SK-N-SH (cell line): ENCODE data around the gene KASH5. TPM values are rescaled to one million over a fixed set of nuclear protein-coding genes. Genes with fewer than 3 reads are reported as not detected.

Experiments used
- CTCF ChIA-PET: fragments of 300-600, 350-600 bp; formaldehyde crosslinking; extraction: SDS; loops from one replicate; lab custom pipeline; 2021; lab: Yijun Ruan, JAX
- POLR2A ChIA-PET: fragments of 350-600 bp; sonication (Branson Sonifier 250); formaldehyde crosslinking; extraction: SDS; loops from one replicate; lab custom pipeline; 2020; ENCODE audit warnings: antibody characterized with exemption, inconsistent platforms; lab: Yijun Ruan, JAX
- DNase-seq: peaks from one replicate; pipeline ENCODE4 v3.0.0; 2012
- H2AFZ ChIP-seq: fragments of 200-600 bp; sonication (generic); 2 replicates; pipeline ENCODE4 v1.8.1; 2016; ENCODE audit warnings: antibody characterized with exemption, mild to moderate bottlenecking, low read depth
- H3F3A ChIP-seq: fragments of 200-600 bp; sonication (generic); replicated peaks from 2 replicates; pipeline ENCODE3; 2016; ENCODE audit warnings: antibody characterized with exemption, mild to moderate bottlenecking; ENCODE audit not compliant: insufficient read depth
- H3K27ac ChIP-seq, 2 experiments: fragments of 200-500 bp in 1 of 2; fragments of 200-600 bp in 1 of 2; sonication (Bioruptor generic) in 1 of 2; sonication (generic), shearing (Covaris generic) in 1 of 2; 2 replicates each; pipeline versions ENCODE4 v1.5.1 to v1.6.1; 2014 to 2016; ENCODE audit warnings: low read depth in 2 of 2, inconsistent platforms in 1 of 2, low read length in 1 of 2, mild to moderate bottlenecking in 1 of 2, mixed read lengths in 1 of 2
- H3K27me3 ChIP-seq: fragments of 200-600 bp; sonication (generic), shearing (Covaris generic); 2 replicates; pipeline ENCODE4 v1.6.1; 2016; ENCODE audit warnings: mixed run types; ENCODE audit not compliant: insufficient read depth
- H3K36me3 ChIP-seq, 2 experiments: fragments of 200-500 bp in 1 of 2; fragments of 200-600 bp in 1 of 2; sonication (Bioruptor generic) in 1 of 2; sonication (generic) in 1 of 2; replicated peaks in 1 of 2; 2 replicates each; pipeline versions ENCODE3 to v1.5.1; 2014 to 2016; ENCODE audit warnings: low read length in 1 of 2, mild to moderate bottlenecking in 1 of 2; ENCODE audit not compliant: insufficient read depth in 2 of 2, control insufficient read depth in 1 of 2
- H3K4me1 ChIP-seq, 2 experiments: fragments of 200-500 bp in 1 of 2; fragments of 200-600 bp in 1 of 2; sonication (Bioruptor generic) in 1 of 2; sonication (generic), shearing (Covaris generic) in 1 of 2; 2 replicates each; pipeline versions ENCODE4 v1.5.1 to v1.6.1; 2014 to 2016; ENCODE audit warnings: low read depth in 1 of 2, low read length in 1 of 2, mixed run types in 1 of 2; ENCODE audit not compliant: insufficient read depth in 2 of 2, control insufficient read depth in 1 of 2
- H3K4me2 ChIP-seq: fragments of 200-600 bp; sonication (generic), shearing (Covaris generic); 2 replicates; pipeline ENCODE4 v1.6.1; 2017; ENCODE audit warnings: mixed run types
- H3K4me3 ChIP-seq, 2 experiments: fragments of 200-500 bp in 1 of 2; fragments of 200-600 bp in 1 of 2; sonication (Bioruptor generic) in 1 of 2; sonication (generic), shearing (Covaris generic) in 1 of 2; 2 replicates each; pipeline versions ENCODE4 v1.5.1 to v1.8.1; 2014 to 2016; ENCODE audit warnings: low read depth in 2 of 2, inconsistent platforms in 1 of 2, low read length in 1 of 2, mild to moderate bottlenecking in 1 of 2, mixed read lengths in 1 of 2, moderate library complexity in 1 of 2
- H3K79me2 ChIP-seq: fragments of 200-600 bp; sonication (generic); 2 replicates; pipeline ENCODE4 v1.8.1; 2017; ENCODE audit warnings: mild to moderate bottlenecking; ENCODE audit not compliant: insufficient read depth
- H3K9ac ChIP-seq: fragments of 200-600 bp; sonication (generic); 2 replicates; pipeline ENCODE4 v1.6.1; 2017; ENCODE audit warnings: mixed run types
- H3K9me2 ChIP-seq: fragments of 200-600 bp; sonication (generic); 2 replicates; pipeline ENCODE4 v1.6.1; 2017; ENCODE audit warnings: mixed run types
- H3K9me3 ChIP-seq: fragments of 200-600 bp; sonication (generic); 2 replicates; pipeline ENCODE4 v1.6.1; 2017; ENCODE audit warnings: mixed run types, mild to moderate bottlenecking, moderate library complexity
- H4K20me1 ChIP-seq: fragments of 200-600 bp; sonication (generic); 2 replicates; pipeline ENCODE4 v1.6.1; 2017; ENCODE audit warnings: mild to moderate bottlenecking, mixed run types; ENCODE audit not compliant: insufficient read depth
- FOXJ3 ChIP-seq: sonication (generic); formaldehyde crosslinking; IDR thresholded peaks from 2 replicates; pipeline ENCODE4 v1.5.1; 2020; ENCODE audit warnings: mild to moderate bottlenecking, missing genetic modification reagents
- GABPA ChIP-seq: IDR thresholded peaks from 2 replicates; pipeline ENCODE4 v1.4.0; 2012; ENCODE audit warnings: low read depth, mild to moderate bottlenecking
- GATA2 ChIP-seq: sonication (generic); formaldehyde crosslinking; IDR thresholded peaks from 2 replicates; pipeline ENCODE4 v1.5.0; 2020; ENCODE audit warnings: mild to moderate bottlenecking, missing genetic modification reagents
- MEF2A ChIP-seq: IDR thresholded peaks from 2 replicates; pipeline ENCODE4 v1.4.0; 2012; ENCODE audit warnings: low read depth, borderline replicate concordance
- NFIC ChIP-seq: IDR thresholded peaks from 2 replicates; pipeline ENCODE4 v1.4.0; 2012; ENCODE audit warnings: borderline replicate concordance
- POLR2AphosphoS5 ChIP-seq: IDR thresholded peaks from 2 replicates; pipeline ENCODE4 v1.6.1; 2012; ENCODE audit warnings: low read depth, low read length
- RAD21 ChIP-seq: IDR thresholded peaks from 2 replicates; pipeline ENCODE4 v1.6.1; 2012; ENCODE audit warnings: mild to moderate bottlenecking, low read length
- RFX5 ChIP-seq: IDR thresholded peaks from 2 replicates; pipeline ENCODE4 v1.6.1; 2012; ENCODE audit warnings: mild to moderate bottlenecking, improper control_type of control experiment, low read length
- SIN3A ChIP-seq: IDR thresholded peaks from 2 replicates; pipeline ENCODE4 v1.6.1; 2012; ENCODE audit warnings: low read depth, mild to moderate bottlenecking, low read length, moderate library complexity, borderline replicate concordance
- SMC3 ChIP-seq: IDR thresholded peaks from 2 replicates; pipeline ENCODE4 v1.6.1; 2012; ENCODE audit warnings: low read depth, low read length, improper control_type of control experiment
- TAF1 ChIP-seq: IDR thresholded peaks from 2 replicates; pipeline ENCODE4 v1.6.1; 2012; ENCODE audit warnings: low read depth, mild to moderate bottlenecking, low read length, moderate library complexity, borderline replicate concordance
- TEAD4 ChIP-seq: IDR thresholded peaks from 2 replicates; pipeline ENCODE4 v1.4.0; 2012; ENCODE audit warnings: mild to moderate bottlenecking, borderline replicate concordance; ENCODE audit not compliant: insufficient read depth
- USF2 ChIP-seq: fragments of 150-350 bp; IDR thresholded peaks from 2 replicates; pipeline ENCODE4 v1.6.1; 2017; ENCODE audit warnings: antibody characterized with exemption, low read length, low read depth, borderline replicate concordance
- YY1 ChIP-seq: IDR thresholded peaks from 2 replicates; pipeline ENCODE4 v1.4.0; 2012; ENCODE audit warnings: low read depth, mild to moderate bottlenecking
- WGBS: methylation state at CpG from one replicate; pipeline ENCODE4 v1.1.6; 2017; ENCODE audit warnings: low lambda C conversion rate; 5-methylcytosine and 5-hydroxymethylcytosine counted together
- polyA plus RNA-seq, 3 experiments: library from polyadenylated mRNA; depleted of rRNA; stranded (reverse); fragments of >200 nt; gene quantifications; 2 replicates each; pipeline ENCODE4 v1.2.3, GENCODE V29; 2012
- TF ChIP-seq, protein P1 (sequence below): fragments of 200-600 bp; sonication (generic); IDR thresholded peaks from 2 replicates; pipeline ENCODE4 v1.6.1; 2017; ENCODE audit warnings: antibody characterized with exemption, mild to moderate bottlenecking, moderate library complexity
- TF ChIP-seq, protein P2 (sequence below): IDR thresholded peaks from 2 replicates; pipeline ENCODE4 v1.4.0; 2012; ENCODE audit warnings: low read depth, borderline replicate concordance

KASH5 gene
- polyA plus RNA-seq, 1 of the 3 experiments (the other 2 are of a cell fraction) = 0.20 TPM

DNA sequence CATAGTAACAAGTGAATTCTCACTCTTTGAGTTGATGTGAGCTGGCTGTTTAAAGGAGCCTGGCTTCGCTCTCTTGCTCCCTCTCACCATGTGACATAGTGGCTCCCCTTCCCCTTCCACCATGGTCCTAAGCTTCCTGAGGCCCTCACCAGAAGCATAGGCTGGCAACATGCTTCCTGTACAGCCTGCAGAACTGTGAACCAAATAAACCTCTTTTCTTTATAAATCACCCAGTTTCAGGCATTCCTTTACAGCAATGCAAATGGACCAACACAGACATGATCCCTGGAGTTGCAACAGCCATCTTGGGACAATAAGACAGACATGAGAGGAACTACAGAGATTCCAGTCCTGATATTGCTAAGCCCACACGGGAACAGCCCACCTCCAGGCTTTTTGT lies 38.5 kb upstream of the KASH5 start:
- H3K79me2 ChIP-seq = no peaks in the 10 kb centered on the region
- no peaks in the 10 kb centered on the region for H4K20me1 ChIP-seq
- peaks cover 20 to 70% of the 10 kb centered on the region in 2 experiments for H3K36me3 ChIP-seq
- POLR2A ChIA-PET = no interaction called here
- no peak for DNase-seq
- H3K4me2 ChIP-seq = no peak overlapping the region
- TF ChIP-seq YY1 (no peak), MEF2A (no peak)
- TF ChIP-seq, all 33 proteins: peak for 0
- Histone ChIP-seq H3K9ac (no peak overlapping the region), H3K4me1 (no peaks in the 10 kb centered on the region), H3F3A (peaks cover 3% of the 10 kb centered on the region), H2AFZ (no peak overlapping the region), H3K4me3 (no peak overlapping the region), H3K9me2 (no peaks in the 10 kb centered on the region), H3K27ac (no peak overlapping the region), H3K9me3 (no peaks in the 10 kb centered on the region), H3K27me3 (no peaks in the 10 kb centered on the region)
- 68% methylated on average over 2 of the region's 2 CpGs for WGBS
- CTCF ChIA-PET = interaction anchor here (1.2 kb wide), 1 partner anchor 13 kb away, joined by 3 read pairs; no protein-coding TSS in a partner anchor

DNA sequence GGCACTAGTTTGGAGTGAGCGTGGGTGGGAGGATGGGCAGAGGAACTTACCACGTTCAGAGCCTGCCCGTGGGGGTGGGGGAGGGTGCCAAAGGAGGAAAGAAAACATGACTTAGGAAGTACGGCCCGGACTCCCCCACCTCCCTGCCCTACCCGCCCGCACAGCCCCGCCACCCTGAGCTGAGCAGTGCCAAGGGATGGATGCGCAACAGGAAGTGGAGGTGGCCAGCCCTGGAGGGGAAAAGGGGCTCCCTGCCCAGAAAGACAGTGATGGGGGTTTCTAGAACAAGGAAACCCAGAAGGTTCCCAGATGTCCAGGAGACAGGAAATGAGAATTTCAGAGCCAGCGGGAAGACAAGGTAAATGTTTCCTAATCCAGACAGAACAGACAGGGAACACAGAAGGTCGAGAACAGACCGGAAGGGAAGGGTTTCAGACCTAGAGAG lies 32.1 kb upstream of the KASH5 start:
- no peak overlapping the region for H3K4me2 ChIP-seq
- H3K36me3 ChIP-seq = peaks cover 4 to 58% of the 10 kb centered on the region in 2 experiments
- no peaks in the 10 kb centered on the region for H3K9me3 ChIP-seq
- H2AFZ ChIP-seq = no peak overlapping the region
- ChIA-PET CTCF (interaction anchor here (0.6 kb wide), 1 partner anchor 897 kb away, joined by 3 read pairs; no protein-coding TSS in a partner anchor), POLR2A (no interaction called here)
- H3F3A ChIP-seq = no peaks in the 10 kb centered on the region
- H4K20me1 ChIP-seq = no peaks in the 10 kb centered on the region
- peaks cover 20% of the 10 kb centered on the region; the same call in 1 of the 2 replicates for H3K79me2 ChIP-seq
- H3K27ac ChIP-seq = no peak overlapping the region
- H3K9me2 ChIP-seq = no peaks in the 10 kb centered on the region
- DNase-seq = no peak
- no peak overlapping the region for H3K9ac ChIP-seq
- no peaks in the 10 kb centered on the region; a peak in 1 of 4 replicates for H3K4me1 ChIP-seq
- WGBS = 81% methylated on average over 12 of the region's 12 CpGs
- no peak for TF ChIP-seq POLR2AphosphoS5
- TF ChIP-seq USF2 = no peak
- TF ChIP-seq SMC3 = no peak
- no peak for TF ChIP-seq GABPA
- TF ChIP-seq TAF1 = no peak
- no peak for TF ChIP-seq GATA2 (CRISPR knock-in tag)
- TF ChIP-seq NFIC = no peak
- TF ChIP-seq RAD21 = no peak
- TF ChIP-seq FOXJ3 (CRISPR knock-in tag) = no peak
- TF ChIP-seq SIN3A = no peak
- TF ChIP-seq, protein P1, sequence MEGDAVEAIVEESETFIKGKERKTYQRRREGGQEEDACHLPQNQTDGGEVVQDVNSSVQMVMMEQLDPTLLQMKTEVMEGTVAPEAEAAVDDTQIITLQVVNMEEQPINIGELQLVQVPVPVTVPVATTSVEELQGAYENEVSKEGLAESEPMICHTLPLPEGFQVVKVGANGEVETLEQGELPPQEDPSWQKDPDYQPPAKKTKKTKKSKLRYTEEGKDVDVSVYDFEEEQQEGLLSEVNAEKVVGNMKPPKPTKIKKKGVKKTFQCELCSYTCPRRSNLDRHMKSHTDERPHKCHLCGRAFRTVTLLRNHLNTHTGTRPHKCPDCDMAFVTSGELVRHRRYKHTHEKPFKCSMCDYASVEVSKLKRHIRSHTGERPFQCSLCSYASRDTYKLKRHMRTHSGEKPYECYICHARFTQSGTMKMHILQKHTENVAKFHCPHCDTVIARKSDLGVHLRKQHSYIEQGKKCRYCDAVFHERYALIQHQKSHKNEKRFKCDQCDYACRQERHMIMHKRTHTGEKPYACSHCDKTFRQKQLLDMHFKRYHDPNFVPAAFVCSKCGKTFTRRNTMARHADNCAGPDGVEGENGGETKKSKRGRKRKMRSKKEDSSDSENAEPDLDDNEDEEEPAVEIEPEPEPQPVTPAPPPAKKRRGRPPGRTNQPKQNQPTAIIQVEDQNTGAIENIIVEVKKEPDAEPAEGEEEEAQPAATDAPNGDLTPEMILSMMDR = no peak
- TF ChIP-seq RFX5 = no peak
- no peak for TF ChIP-seq TEAD4
- TF ChIP-seq, protein P2, sequence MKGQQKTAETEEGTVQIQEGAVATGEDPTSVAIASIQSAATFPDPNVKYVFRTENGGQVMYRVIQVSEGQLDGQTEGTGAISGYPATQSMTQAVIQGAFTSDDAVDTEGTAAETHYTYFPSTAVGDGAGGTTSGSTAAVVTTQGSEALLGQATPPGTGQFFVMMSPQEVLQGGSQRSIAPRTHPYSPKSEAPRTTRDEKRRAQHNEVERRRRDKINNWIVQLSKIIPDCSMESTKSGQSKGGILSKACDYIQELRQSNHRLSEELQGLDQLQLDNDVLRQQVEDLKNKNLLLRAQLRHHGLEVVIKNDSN = no peak
- no peak overlapping the region for H3K4me3 ChIP-seq
- no peaks in the 10 kb centered on the region for H3K27me3 ChIP-seq
